HEK293 (cell line): ENCODE data around the gene NELFB.

Experiments used
- CTCF ChIA-PET: fragments of 350-600 bp; formaldehyde crosslinking; extraction: SDS; loops from one replicate; lab custom pipeline; 2021; ENCODE audit warnings: antibody characterized with exemption; lab: Yijun Ruan, JAX
- POLR2A ChIA-PET: fragments of 300-600 bp; formaldehyde crosslinking; extraction: SDS; loops from one replicate; lab custom pipeline; 2020; ENCODE audit warnings: antibody characterized with exemption, inconsistent platforms; lab: Yijun Ruan, JAX
- H3K27ac ChIP-seq: fragments of 200-500 bp; sonication (Bioruptor generic); 2 replicates; pipeline ENCODE4 v1.5.1; 2014; ENCODE audit warnings: low read depth, low read length, control low read depth, inconsistent platforms; ENCODE audit errors: extremely low read depth
- H3K36me3 ChIP-seq, 2 experiments: fragments of 200-500 bp in 1 of 2; sonication (Bioruptor generic) in 1 of 2; 1 replicate in 1 of 2; 2 replicates in 1 of 2; pipeline ENCODE4 v1.5.1; 2014 to 2017; ENCODE audit warnings: inconsistent platforms in 2 of 2, low read length in 2 of 2; ENCODE audit not compliant: control insufficient read depth in 2 of 2, insufficient read depth in 1 of 2
- H3K4me1 ChIP-seq: fragments of 200-500 bp; sonication (Bioruptor generic); 2 replicates; pipeline ENCODE4 v1.5.1; 2014; ENCODE audit warnings: mild to moderate bottlenecking, low read length, inconsistent platforms; ENCODE audit not compliant: control insufficient read depth, insufficient read depth
- H3K4me3 ChIP-seq: 2 replicates; pipeline ENCODE4 v1.5.1; 2011; ENCODE audit warnings: low read depth, mild to moderate bottlenecking, control low read depth, low read length, moderate library complexity
- H3K9me3 ChIP-seq: fragments of 200-500 bp; sonication (Bioruptor generic); 2 replicates; pipeline ENCODE4 v1.5.1; 2014; ENCODE audit warnings: low read depth, low read length, inconsistent platforms; ENCODE audit not compliant: control insufficient read depth, insufficient read depth
- BCL11B ChIP-seq: fragments of 450-650 bp; formaldehyde crosslinking; IDR thresholded peaks from 2 replicates; pipeline ENCODE4 v1.5.1; 2016; ENCODE audit warnings: low read depth, missing biosample characterization, missing genetic modification characterization
- FEZF1 ChIP-seq: fragments of 450-650 bp; formaldehyde crosslinking; IDR thresholded peaks from 2 replicates; pipeline ENCODE4 v1.5.1; 2016; ENCODE audit warnings: missing biosample characterization, missing genetic modification characterization
- GLI4 ChIP-seq: fragments of 450-650 bp; formaldehyde crosslinking; IDR thresholded peaks from 2 replicates; pipeline ENCODE4 v1.5.1; 2016; ENCODE audit warnings: missing biosample characterization, missing genetic modification characterization
- GLIS2 ChIP-seq: fragments of 450-650 bp; formaldehyde crosslinking; IDR thresholded peaks from 2 replicates; pipeline ENCODE4 v1.5.1; 2016; ENCODE audit warnings: missing biosample characterization, missing genetic modification characterization
- HIC1 ChIP-seq: fragments of 450-650 bp; formaldehyde crosslinking; IDR thresholded peaks from 2 replicates; pipeline ENCODE4 v1.5.1; 2016; ENCODE audit warnings: missing biosample characterization, missing genetic modification characterization
- HOXD13 ChIP-seq: sonication (generic); formaldehyde crosslinking; IDR thresholded peaks from 2 replicates; pipeline ENCODE4 v1.8.0; 2022; ENCODE audit warnings: missing genetic modification reagents, borderline replicate concordance
- KLF1 ChIP-seq: fragments of 450-650 bp; formaldehyde crosslinking; IDR thresholded peaks from 2 replicates; pipeline ENCODE4 v1.5.1; 2016; ENCODE audit warnings: missing biosample characterization, missing genetic modification characterization
- KLF9 ChIP-seq: fragments of 450-650 bp; formaldehyde crosslinking; IDR thresholded peaks from 2 replicates; pipeline ENCODE4 v1.5.1; 2016; ENCODE audit warnings: missing biosample characterization, missing genetic modification characterization, low read depth
- PRDM2 ChIP-seq: fragments of 450-650 bp; formaldehyde crosslinking; IDR thresholded peaks from 2 replicates; pipeline ENCODE4 v1.5.1; 2016; ENCODE audit warnings: missing biosample characterization, missing genetic modification characterization, borderline replicate concordance
- SP2 ChIP-seq: fragments of 450-650 bp; formaldehyde crosslinking; IDR thresholded peaks from 2 replicates; pipeline ENCODE4 v1.5.1; 2016; ENCODE audit warnings: missing biosample characterization, missing genetic modification characterization
- SP7 ChIP-seq: fragments of 450-650 bp; formaldehyde crosslinking; IDR thresholded peaks from 2 replicates; pipeline ENCODE4 v1.5.1; 2016; ENCODE audit warnings: missing biosample characterization, missing genetic modification characterization
- ZEB2 ChIP-seq: fragments of 450-650 bp; formaldehyde crosslinking; IDR thresholded peaks from 2 replicates; pipeline ENCODE4 v1.5.1; 2016; ENCODE audit warnings: missing biosample characterization, missing genetic modification characterization
- ZFHX2 ChIP-seq: fragments of 450-650 bp; formaldehyde crosslinking; conservative IDR thresholded peaks from 2 replicates; pipeline ENCODE4 v1.5.1; 2016; ENCODE audit warnings: missing biosample characterization, missing genetic modification characterization
- ZFP3 ChIP-seq: fragments of 450-650 bp; formaldehyde crosslinking; IDR thresholded peaks from 2 replicates; pipeline ENCODE4 v1.5.1; 2016; ENCODE audit warnings: low read depth, missing biosample characterization, missing genetic modification characterization
- ZFP69B ChIP-seq: fragments of 450-650 bp; formaldehyde crosslinking; IDR thresholded peaks from 2 replicates; pipeline ENCODE4 v1.5.1; 2016; ENCODE audit warnings: missing biosample characterization, missing genetic modification characterization
- ZIC2 ChIP-seq: fragments of 450-650 bp; formaldehyde crosslinking; IDR thresholded peaks from 2 replicates; pipeline ENCODE4 v1.5.1; 2016; ENCODE audit warnings: missing biosample characterization, missing genetic modification characterization
- ZNF10 ChIP-seq: fragments of 450-650 bp; formaldehyde crosslinking; IDR thresholded peaks from 2 replicates; pipeline ENCODE4 v1.5.1; 2017; ENCODE audit warnings: missing biosample characterization, missing genetic modification characterization
- ZNF121 ChIP-seq: fragments of 450-650 bp; formaldehyde crosslinking; IDR thresholded peaks from 2 replicates; pipeline ENCODE4 v1.5.1; 2016; ENCODE audit warnings: missing biosample characterization, missing genetic modification characterization
- ZNF302 ChIP-seq: fragments of 450-650 bp; formaldehyde crosslinking; IDR thresholded peaks from 2 replicates; pipeline ENCODE4 v1.5.1; 2016; ENCODE audit warnings: missing biosample characterization, missing genetic modification characterization, low read depth
- ZNF324 ChIP-seq: fragments of 450-650 bp; formaldehyde crosslinking; IDR thresholded peaks from 2 replicates; pipeline ENCODE4 v1.5.1; 2016; ENCODE audit warnings: missing biosample characterization, missing genetic modification characterization
- ZNF423 ChIP-seq: fragments of 450-650 bp; formaldehyde crosslinking; IDR thresholded peaks from 2 replicates; pipeline ENCODE4 v1.5.1; 2016; ENCODE audit warnings: missing biosample characterization, missing genetic modification characterization
- ZNF600 ChIP-seq: fragments of 450-650 bp; formaldehyde crosslinking; IDR thresholded peaks from 2 replicates; pipeline ENCODE4 v1.5.1; 2016; ENCODE audit warnings: missing biosample characterization, missing genetic modification characterization
- ZNF624 ChIP-seq: fragments of 450-650 bp; formaldehyde crosslinking; IDR thresholded peaks from 2 replicates; pipeline ENCODE4 v1.5.1; 2017; ENCODE audit warnings: missing biosample characterization, missing genetic modification characterization
- TF ChIP-seq, protein P1 (sequence below): fragments of 450-650 bp; formaldehyde crosslinking; IDR thresholded peaks from 2 replicates; pipeline ENCODE4 v1.5.1; 2016; ENCODE audit warnings: missing biosample characterization, missing genetic modification characterization
- TF ChIP-seq, protein P2 (sequence below): fragments of 450-650 bp; formaldehyde crosslinking; IDR thresholded peaks from 2 replicates; pipeline ENCODE4 v1.5.1; 2016; ENCODE audit warnings: missing biosample characterization, missing genetic modification characterization

NELFB gene

GRCh38 chr9:137218212-137218753 is 36.8 kb upstream of the NELFB start (continued):
- TF ChIP-seq, protein P1, sequence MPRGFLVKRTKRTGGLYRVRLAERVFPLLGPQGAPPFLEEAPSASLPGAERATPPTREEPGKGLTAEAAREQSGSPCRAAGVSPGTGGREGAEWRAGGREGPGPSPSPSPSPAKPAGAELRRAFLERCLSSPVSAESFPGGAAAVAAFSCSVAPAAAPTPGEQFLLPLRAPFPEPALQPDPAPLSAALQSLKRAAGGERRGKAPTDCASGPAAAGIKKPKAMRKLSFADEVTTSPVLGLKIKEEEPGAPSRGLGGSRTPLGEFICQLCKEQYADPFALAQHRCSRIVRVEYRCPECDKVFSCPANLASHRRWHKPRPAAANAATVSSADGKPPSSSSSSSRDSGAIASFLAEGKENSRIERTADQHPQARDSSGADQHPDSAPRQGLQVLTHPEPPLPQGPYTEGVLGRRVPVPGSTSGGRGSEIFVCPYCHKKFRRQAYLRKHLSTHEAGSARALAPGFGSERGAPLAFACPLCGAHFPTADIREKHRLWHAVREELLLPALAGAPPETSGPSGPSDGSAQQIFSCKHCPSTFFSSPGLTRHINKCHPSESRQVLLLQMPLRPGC (tag by site-specific recombination), result no peak
- TF ChIP-seq ZNF121, result no peak

DNA sequence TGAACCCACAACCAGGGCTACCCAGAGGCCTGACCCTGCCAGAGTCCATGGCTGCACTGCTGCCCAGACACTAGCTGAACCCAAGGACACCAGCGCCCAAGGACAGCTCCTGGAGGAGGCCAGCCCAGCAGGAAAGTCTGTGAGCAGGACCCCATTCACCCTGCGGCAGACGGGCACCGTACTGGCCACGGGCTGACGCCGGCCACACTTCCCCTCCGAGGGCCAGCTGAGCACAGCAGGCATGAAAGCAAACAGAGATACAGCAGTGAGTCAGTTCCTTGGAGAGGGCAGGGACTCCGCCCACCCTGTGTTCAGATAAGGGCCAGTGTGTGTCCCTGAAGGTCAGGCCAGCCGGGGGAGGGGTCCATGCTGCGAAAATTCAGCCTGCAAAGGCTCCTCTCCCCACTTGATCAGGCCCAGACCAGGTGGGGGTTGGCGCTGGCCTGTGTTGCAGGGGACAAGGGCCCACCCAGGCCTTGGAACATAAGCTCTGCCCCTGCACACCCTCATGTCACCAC is 36.3 kb upstream of the NELFB start:
- H3K4me1 ChIP-seq, result peaks cover 4% of the 10 kb centered on the region
- TF ChIP-seq ZNF10, result no peak
- no peak for TF ChIP-seq FEZF1
- peak; percentile 80; the same call in 1 of the 2 replicates for TF ChIP-seq GLI4
- TF ChIP-seq HIC1, result peak; percentile 71
- TF ChIP-seq, protein P2, sequence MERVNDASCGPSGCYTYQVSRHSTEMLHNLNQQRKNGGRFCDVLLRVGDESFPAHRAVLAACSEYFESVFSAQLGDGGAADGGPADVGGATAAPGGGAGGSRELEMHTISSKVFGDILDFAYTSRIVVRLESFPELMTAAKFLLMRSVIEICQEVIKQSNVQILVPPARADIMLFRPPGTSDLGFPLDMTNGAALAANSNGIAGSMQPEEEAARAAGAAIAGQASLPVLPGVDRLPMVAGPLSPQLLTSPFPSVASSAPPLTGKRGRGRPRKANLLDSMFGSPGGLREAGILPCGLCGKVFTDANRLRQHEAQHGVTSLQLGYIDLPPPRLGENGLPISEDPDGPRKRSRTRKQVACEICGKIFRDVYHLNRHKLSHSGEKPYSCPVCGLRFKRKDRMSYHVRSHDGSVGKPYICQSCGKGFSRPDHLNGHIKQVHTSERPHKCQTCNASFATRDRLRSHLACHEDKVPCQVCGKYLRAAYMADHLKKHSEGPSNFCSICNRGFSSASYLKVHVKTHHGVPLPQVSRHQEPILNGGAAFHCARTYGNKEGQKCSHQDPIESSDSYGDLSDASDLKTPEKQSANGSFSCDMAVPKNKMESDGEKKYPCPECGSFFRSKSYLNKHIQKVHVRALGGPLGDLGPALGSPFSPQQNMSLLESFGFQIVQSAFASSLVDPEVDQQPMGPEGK (tag by site-specific recombination), result peak; percentile 53; the same call in 1 of the 2 replicates
- peak; percentile 54 for TF ChIP-seq KLF9 (tag by site-specific recombination)
- no peak for TF ChIP-seq SP2 (tag by site-specific recombination)
- TF ChIP-seq ZNF423 (tag by site-specific recombination), result no peak
- TF ChIP-seq ZFHX2, result peak; percentile 28; the same call in 1 of the 2 replicates
- no peak for TF ChIP-seq PRDM2 (tag by site-specific recombination)
- TF ChIP-seq GLIS2, result peak; percentile 56
- TF ChIP-seq ZNF624 (tag by site-specific recombination), result no peak
- 0 out of 2 replicates have a peak, but pooled peaks have one; percentile 18 for TF ChIP-seq ZFP69B
- peak; percentile 93 for TF ChIP-seq KLF1 (tag by site-specific recombination)
- TF ChIP-seq ZEB2 (tag by site-specific recombination), result peak; percentile 46; the same call in 1 of the 2 replicates
- TF ChIP-seq ZIC2 (tag by site-specific recombination), result peak; percentile 98
- TF ChIP-seq ZFP3 (tag by site-specific recombination), result no peak
- TF ChIP-seq SP7, result 0 out of 2 replicates have a peak, but pooled peaks have one; percentile 28
- no peak for TF ChIP-seq HOXD13 (CRISPR knock-in tag)
- TF ChIP-seq ZNF302, result no peak
- no peak; the same call in 1 of the 2 replicates for TF ChIP-seq BCL11B (tag by site-specific recombination)
- TF ChIP-seq ZNF324, result no peak
- 0 out of 2 replicates have a peak, but pooled peaks have one; percentile 20 for TF ChIP-seq ZNF600 (tag by site-specific recombination)

More for the DNA sequence above, 36.3 kb upstream of the NELFB start:
- peaks cover 0 to 57% of the 10 kb centered on the region in 2 experiments; a peak in 1 of 3 replicates for H3K36me3 ChIP-seq
- POLR2A ChIA-PET, result interaction anchor here (0.6 to 17.2 kb wide), 10 partner anchors 10 to 378 kb away, joined by 3 to 304 read pairs (median 6); partner anchors contain the start of genes MAN1B1, NDOR1, TMEM203 and TPRN
- no peak overlapping the region for H3K4me3 ChIP-seq
- no peaks in the 10 kb centered on the region for H3K9me3 ChIP-seq
- CTCF ChIA-PET, result interaction anchor here (0.7 to 1.1 kb wide), 3 partner anchors 8 to 27 kb away, joined by 4 to 5 read pairs (median 4); partner anchors contain the start of gene RNF224
- H3K27ac ChIP-seq, result no peak overlapping the region
